Colon (tissue), 2 donors: Measurements from ENCODE around the gene SRSF6.
"Not testable (repeated sequence)": the region's sequence is repeated elsewhere in the genome, so short reads cannot be mapped to it uniquely, and the experiment has no call there.

Experiments used
- FAIRE-seq: peaks from 2 replicates; lab custom pipeline; 2012; peaks lifted over from hg19 to GRCh38; lab: Jason Lieb, UNC
- donor health status: control.
- donor health status: control.

Gene SRSF6

GRCh38 chr20:43477193-43477592 is 19.5 kb downstream of the SRSF6 start:
- FAIRE-seq = no peak

- FAIRE-seq = no peak
Measured at GRCh38 chr20:43477619-43478018, 19.9 kb downstream of the SRSF6 start.

- no peak for FAIRE-seq
Measured at GRCh38 chr20:43490038-43490437, 32.3 kb downstream of the SRSF6 start.

- no peak for FAIRE-seq
Measured at GRCh38 chr20:43492101-43492500, 34.4 kb downstream of the SRSF6 start.

- no peak for FAIRE-seq
Measured at GRCh38 chr20:43495388-43495787, 37.7 kb downstream of the SRSF6 start.

GRCh38 chr20:43502021-43502420 is 44.3 kb downstream of the SRSF6 start:
- not testable (repeated sequence) for FAIRE-seq

- FAIRE-seq = no peak
Measured at GRCh38 chr20:43506238-43506637, 48.5 kb downstream of the SRSF6 start.

- FAIRE-seq = no peak
Measured at GRCh38 chr20:43507150-43508080, 49.7 kb downstream of the SRSF6 start, which contains the start of gene L3MBTL1. Gene L3MBTL1 (plus strand): TSS chr20:43507697. CDS start chr20:43513504, 5,807 bp downstream.

GRCh38 chr20:43508106-43508505 is 50.4 kb downstream of the SRSF6 start:
- no peak for FAIRE-seq

GRCh38 chr20:43508604-43509040 is 50.9 kb downstream of the SRSF6 start:
- no peak for FAIRE-seq

GRCh38 chr20:43511879-43512278 is 54.2 kb downstream of the SRSF6 start:
- FAIRE-seq = no peak

- FAIRE-seq = no peak
Measured at GRCh38 chr20:43513372-43513930, 55.8 kb downstream of the SRSF6 start.
